IPS DF 4.7 (cell line): Measurements from ENCODE around the gene PLOD1.
"Not testable (repeated sequence)": the region's sequence is repeated elsewhere in the genome, so short reads cannot be mapped to it uniquely, and the experiment has no call there.

ENCODE experiments used
- DNase-seq: peaks from one replicate; pipeline ENCODE4 v3.0.0-alpha.2; 2013; ENCODE audit warnings: low spot score; ENCODE audit errors: extremely low read depth

Gene PLOD1

DNA sequence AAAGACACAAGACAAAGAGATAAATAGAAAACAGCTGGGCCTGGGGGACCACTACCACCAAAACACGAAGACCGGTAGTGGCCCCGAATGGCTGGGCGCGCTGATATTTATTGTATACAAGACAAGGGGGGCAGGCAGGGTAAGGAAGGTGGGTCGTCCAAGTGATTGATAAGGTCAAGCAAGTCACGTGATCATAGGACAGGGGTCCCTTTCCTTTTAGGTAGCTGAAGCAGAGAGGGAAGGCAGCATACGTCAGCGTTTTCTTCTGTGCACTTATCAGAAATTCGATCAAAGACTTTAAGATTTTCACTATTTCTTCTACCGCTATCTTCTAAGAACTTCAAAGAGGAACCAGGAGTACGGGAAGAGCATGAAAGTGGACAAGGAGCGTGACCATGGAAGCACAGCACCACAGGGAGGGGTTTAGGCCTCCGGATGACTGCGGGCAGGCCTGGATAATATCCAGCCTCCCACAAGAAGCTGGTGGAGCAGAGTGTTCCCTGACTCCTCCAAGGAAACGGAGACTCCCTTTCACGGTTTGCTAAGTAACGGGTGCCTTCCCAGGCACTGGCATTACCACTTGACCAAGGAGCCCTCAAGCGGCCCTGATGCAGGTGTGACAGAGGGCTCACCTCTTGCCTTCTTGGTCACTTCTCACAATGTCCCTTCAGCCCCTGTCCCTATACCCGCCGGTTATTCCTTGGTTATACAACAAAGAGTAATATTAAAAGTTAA, 21.9 kb upstream of the PLOD1 start:
- not testable (repeated sequence) for DNase-seq

GRCh38 chr1:11913291-11913690, 21.2 kb upstream of the PLOD1 start:
- no peak for DNase-seq

DNA sequence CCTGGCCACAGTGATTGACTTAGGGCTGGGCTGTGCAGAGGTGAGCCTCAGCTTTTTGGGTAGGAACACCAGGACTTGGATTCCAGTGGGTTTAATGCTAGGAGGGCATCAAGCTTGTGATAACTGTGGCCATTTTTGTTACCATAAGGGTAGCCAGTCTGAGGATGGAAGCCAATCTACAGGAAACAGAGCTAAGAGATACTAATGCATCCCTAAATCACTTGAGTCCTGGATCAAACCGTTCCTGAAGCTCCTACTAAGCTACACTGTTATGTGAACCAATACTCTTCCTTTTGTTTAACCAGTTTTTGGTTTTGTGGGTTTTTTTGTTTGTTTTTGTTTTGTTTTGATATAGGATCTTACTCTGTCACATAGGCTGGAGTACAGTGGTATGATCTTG, 20.5 kb upstream of the PLOD1 start:
- DNase-seq: no peak

DNA sequence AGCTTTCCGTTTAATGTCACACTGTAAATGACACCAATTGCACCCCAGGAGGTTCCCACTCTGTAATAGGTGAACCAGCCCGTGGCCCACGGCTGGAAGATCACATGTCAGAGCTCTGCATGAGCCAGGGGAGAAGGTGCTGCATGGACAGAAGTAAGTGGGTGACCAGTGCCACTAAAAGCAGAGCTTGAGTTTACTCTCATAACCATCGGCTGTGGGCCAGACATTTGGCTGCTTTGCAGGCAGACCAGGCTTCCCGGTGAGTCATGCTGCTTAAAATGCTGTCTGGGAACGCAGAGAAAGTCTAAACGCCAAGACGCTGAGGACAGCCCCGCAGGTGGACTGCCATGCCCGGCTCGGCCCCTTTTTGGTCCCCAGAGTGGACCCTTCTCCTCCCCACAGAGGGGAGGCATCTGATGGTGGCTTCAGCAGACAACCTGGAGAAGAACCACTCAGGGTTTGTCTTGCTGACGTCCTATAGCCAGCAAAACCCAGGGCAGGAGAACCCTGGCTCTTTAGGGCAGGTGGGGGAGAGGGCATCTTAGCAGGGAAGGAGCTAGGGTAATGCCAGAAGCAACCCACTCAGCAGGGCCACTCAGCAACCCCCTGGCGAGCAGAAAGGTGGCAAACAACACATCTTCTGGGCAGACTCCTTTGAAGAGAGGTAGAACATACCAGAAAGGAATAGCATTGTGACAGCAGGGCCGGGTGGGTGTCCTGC, 15.6 kb upstream of the PLOD1 start:
- no peak for DNase-seq

GRCh38 chr1:11919621-11920020, 14.9 kb upstream of the PLOD1 start:
- no peak for DNase-seq

- DNase-seq: no peak
These were observed 14.1 kb upstream of the PLOD1 start for GRCh38 chr1:11920239-11920903.

DNA sequence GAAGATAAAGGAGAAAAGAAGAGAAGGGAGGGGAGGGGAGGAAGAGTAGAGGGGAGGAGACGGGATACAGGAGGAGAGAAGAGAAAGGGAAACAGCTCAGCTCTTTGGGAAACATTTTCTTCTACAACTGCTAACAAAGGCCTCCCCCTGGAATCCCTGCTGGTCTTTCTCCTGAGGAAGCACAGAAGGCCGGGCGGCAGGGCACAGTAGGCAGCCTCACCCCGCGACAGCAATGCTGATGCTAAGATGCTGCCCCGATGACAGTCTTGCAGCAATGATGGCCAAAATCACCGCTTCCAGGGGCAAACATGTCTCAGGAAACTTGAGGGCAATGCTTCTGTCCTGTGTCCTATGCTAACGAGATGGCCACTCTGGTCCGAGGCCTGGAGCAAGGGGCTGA, 13.5 kb upstream of the PLOD1 start:
- no peak for DNase-seq

DNA sequence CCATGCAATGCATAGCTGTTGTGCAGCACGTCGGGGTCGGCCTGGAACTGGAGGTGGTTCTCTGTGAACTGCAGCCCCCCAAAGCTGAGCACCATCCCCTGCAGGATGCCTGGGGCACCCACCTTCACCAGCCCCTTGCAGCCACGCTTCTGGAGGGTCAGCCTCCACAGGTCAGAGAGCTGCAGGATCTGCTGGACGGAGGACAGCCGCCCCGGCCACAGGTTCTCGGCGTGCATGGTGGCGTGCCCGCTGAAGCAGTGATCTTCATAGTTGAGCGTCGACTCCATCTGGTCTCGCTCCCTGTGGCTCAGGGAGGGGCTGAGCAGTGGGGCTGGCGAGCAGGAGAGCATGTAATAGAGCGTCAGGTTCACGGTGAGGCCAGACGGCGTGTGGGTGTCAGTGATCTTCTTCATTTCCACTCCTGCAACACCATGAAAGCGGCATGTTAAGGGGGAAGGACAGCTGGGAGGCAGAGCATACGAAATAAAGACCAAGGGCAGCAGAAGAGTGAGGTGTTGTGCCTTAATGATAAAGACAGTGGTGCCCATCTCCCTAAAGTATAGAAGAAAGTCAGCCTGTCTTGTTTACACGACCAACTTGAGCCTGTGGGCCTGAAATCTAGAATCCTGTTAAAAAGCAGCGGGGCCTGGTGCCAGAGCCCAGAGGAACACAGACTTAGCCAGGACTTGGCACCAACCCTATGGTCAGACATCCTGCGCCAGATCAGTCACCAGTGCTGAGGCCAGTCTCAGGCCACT, 11.3 kb upstream of the PLOD1 start:
- no peak for DNase-seq

GRCh38 chr1:11923827-11924113, 10.7 kb upstream of the PLOD1 start:
- DNase-seq: no peak

GRCh38 chr1:11924334-11925195, 10.0 kb upstream of the PLOD1 start:
- no peak for DNase-seq

- DNase-seq: not testable (repeated sequence)
These were observed 9.2 kb upstream of the PLOD1 start for GRCh38 chr1:11925196-11925937.

GRCh38 chr1:11925938-11926292, 8.6 kb upstream of the PLOD1 start:
- DNase-seq: no peak

GRCh38 chr1:11927866-11928592, 6.5 kb upstream of the PLOD1 start:
- DNase-seq: no peak

DNA sequence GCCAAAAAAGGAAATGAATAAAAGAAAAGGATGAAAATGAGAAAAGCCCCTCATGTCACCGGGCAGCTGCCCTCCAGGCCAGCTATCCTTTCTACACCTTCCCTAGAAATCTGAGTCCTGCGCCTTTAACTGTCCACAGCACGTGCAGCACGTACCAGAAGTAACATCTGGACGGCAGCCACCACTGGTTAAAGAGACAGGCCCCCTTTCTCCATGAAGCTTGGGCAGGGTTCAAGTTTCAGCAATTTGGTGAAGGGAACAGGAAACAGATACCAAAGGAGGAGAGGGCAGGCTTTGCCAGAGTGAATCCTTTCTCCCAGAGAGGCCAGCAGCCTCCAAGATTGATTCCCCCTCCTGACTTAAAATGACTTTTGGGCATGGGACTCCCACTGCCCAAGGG, 4.7 kb upstream of the PLOD1 start:
- no peak for DNase-seq

DNA sequence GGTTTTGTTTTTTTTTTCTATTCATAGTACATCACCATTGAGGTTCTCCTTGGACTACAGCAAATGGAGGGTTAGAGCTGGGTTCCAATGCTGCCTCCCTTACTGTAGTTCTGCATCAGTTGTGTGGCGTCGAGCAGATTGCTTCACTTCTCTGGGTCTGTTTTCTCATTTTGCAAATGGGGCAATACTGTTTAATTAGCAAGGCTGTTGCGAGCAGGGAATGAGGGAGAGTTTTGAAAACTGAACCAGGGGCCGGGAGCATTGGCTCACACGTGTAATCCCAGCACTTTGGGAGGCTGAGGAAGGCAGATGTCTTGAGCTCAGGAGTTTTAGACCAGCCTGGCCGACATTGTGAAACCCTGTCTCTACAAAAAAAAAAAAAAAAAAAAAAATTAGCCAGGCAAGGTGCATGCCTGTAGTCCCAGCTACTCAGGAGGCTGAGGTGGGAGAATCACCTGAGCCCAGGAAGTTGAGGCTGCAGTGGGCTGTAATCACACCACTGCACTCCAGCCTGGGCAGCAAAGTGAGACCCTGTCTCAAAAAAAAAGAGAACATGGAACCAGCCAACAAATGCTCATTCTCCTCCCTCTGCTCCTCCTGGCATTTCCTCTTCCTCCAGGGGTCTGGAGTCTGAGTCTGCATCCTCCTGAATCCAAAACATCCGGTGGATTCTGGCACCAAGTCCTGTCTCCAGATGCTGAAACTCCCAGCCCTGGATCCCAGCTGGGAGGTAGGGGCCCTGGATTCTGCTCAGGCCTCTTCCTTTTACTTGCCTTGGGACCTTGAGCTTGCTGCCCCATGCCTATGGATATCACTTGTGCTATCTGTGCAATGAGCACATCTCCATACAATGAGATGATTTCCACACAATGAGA, 3.7 kb upstream of the PLOD1 start:
- no peak for DNase-seq

GRCh38 chr1:11931845-11932244, 2.7 kb upstream of the PLOD1 start:
- no peak for DNase-seq

- DNase-seq: no peak
These were observed 518 bp downstream of the PLOD1 start for GRCh38 chr1:11935057-11935412.

DNA sequence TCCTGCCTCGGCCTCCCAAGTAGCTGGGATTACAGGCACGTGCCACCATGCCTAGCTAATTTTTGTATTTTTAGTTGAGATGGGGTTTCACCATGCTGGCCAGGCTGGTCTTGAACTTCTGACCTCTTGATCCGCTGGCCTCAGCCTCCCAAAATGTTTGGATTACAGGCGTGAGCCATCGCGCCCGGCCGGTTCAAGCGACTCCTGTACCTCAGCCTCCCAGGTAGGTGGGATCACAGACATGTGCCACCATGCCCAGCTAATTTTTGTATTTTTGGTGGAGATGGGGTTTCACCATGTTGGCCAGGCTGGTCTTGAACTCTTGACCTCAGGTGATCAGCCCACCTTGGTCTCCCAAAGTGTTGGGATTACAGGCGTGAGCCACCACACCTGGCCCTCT, 1.2 kb downstream of the PLOD1 start:
- not testable (repeated sequence) for DNase-seq
